NB4 (cell line): ENCODE data around the gene ACAD11.
A peak's percentile ranks its signal among the peaks of the same experiment; 100 is the strongest.

Experiments used
- DNase-seq: peaks from one replicate; pipeline ENCODE4 v3.0.0; 2010; ENCODE audit warnings: low read depth
- H3K4me3 ChIP-seq: one replicate; pipeline ENCODE4 v1.5.1; 2011; ENCODE audit warnings: mild to moderate bottlenecking, low read depth, low read length, moderate library complexity
- CTCF ChIP-seq: IDR thresholded peaks from one replicate; pipeline ENCODE4 v1.5.1; 2012; ENCODE audit warnings: low read depth, low read length
- MAX ChIP-seq: IDR thresholded peaks from 2 replicates; pipeline ENCODE4 v1.6.1; 2011; ENCODE audit warnings: low read depth, low read length
- MYC ChIP-seq: IDR thresholded peaks from 2 replicates; pipeline ENCODE4 v1.6.1; 2011; ENCODE audit warnings: low read depth, low read length
- POLR2A ChIP-seq: IDR thresholded peaks from 2 replicates; pipeline ENCODE4 v1.6.1; 2011; ENCODE audit warnings: mild to moderate bottlenecking; ENCODE audit not compliant: insufficient read length; ENCODE audit errors: extremely low read depth

ACAD11 gene

GRCh38 chr3:132535575-132536441, 123.8 kb downstream of the ACAD11 start:
- DNase-seq: peak; percentile 78
- H3K4me3 ChIP-seq: no peak overlapping the region
- TF ChIP-seq POLR2A (no peak), CTCF (peak; percentile 35), MAX (peak; percentile 46; the same call in 1 of the 2 replicates)

- DNase-seq: no peak
- TF ChIP-seq POLR2A: no peak
- TF ChIP-seq CTCF: no peak
- TF ChIP-seq MAX: no peak
- TF ChIP-seq MYC: no peak
- H3K4me3 ChIP-seq: no peak overlapping the region
Measured at GRCh38 chr3:132530624-132531023, 129.0 kb downstream of the ACAD11 start.

- DNase-seq: no peak
- TF ChIP-seq CTCF (no peak), MAX (no peak), MYC (no peak), POLR2A (no peak)
- H3K4me3 ChIP-seq: no peak overlapping the region
Measured at GRCh38 chr3:132522353-132522752, 137.3 kb downstream of the ACAD11 start.

- H3K4me3 ChIP-seq: no peak overlapping the region
- TF ChIP-seq MYC (no peak), MAX (no peak), POLR2A (no peak), CTCF (no peak)
- DNase-seq: no peak
Measured at GRCh38 chr3:132521901-132522300, 137.7 kb downstream of the ACAD11 start.

GRCh38 chr3:132519914-132520313, 139.7 kb downstream of the ACAD11 start:
- DNase-seq: no peak
- H3K4me3 ChIP-seq: no peak overlapping the region
- TF ChIP-seq MYC (no peak), MAX (no peak), CTCF (no peak), POLR2A (no peak)

GRCh38 chr3:132517311-132517710, 142.3 kb downstream of the ACAD11 start:
- DNase-seq: no peak
- no peak overlapping the region for H3K4me3 ChIP-seq
- no peak for TF ChIP-seq CTCF
- no peak for TF ChIP-seq POLR2A
- no peak for TF ChIP-seq MYC
- TF ChIP-seq MAX: no peak
